Activated naive CD4-positive, alpha-beta T cell treated with anti-CD3 and anti-CD28 coated beads, Interleukin-2, amount 50 U/mL, for 24 hours (primary cell): ENCODE data around the gene SLC4A5.

Source experiments
- H3K27ac Mint-ChIP-seq: one replicate; pipeline ENCODE4 v1.8.0; 2021; ENCODE audit warnings: mild to moderate bottlenecking, mixed read lengths
- H3K27me3 Mint-ChIP-seq: one replicate; pipeline ENCODE4 v1.8.0; 2021; ENCODE audit warnings: mixed read lengths
- H3K36me3 Mint-ChIP-seq: one replicate; pipeline ENCODE4 v1.8.0; 2021; ENCODE audit warnings: mixed read lengths
- H3K4me1 Mint-ChIP-seq: one replicate; pipeline ENCODE4 v1.8.0; 2021; ENCODE audit warnings: mixed read lengths
- H3K4me3 Mint-ChIP-seq: one replicate; pipeline ENCODE4 v1.8.0; 2021; ENCODE audit warnings: mild to moderate bottlenecking, mixed read lengths
- H3K9me3 Mint-ChIP-seq: one replicate; pipeline ENCODE4 v1.8.0; 2021; ENCODE audit warnings: mixed read lengths

Gene SLC4A5

GRCh38 chr2:74333896-74334586, 9.2 kb downstream of the SLC4A5 start:
- no peaks in the 10 kb centered on the region for H3K27me3 Mint-ChIP-seq
- H3K36me3 Mint-ChIP-seq = peaks cover 6% of the 10 kb centered on the region
- no peak overlapping the region for H3K4me3 Mint-ChIP-seq
- H3K4me1 Mint-ChIP-seq = peaks cover 4% of the 10 kb centered on the region
- H3K9me3 Mint-ChIP-seq = no peaks in the 10 kb centered on the region
- H3K27ac Mint-ChIP-seq = no peak overlapping the region

- H3K27me3 Mint-ChIP-seq = no peaks in the 10 kb centered on the region
- H3K9me3 Mint-ChIP-seq = no peaks in the 10 kb centered on the region
- H3K36me3 Mint-ChIP-seq = peaks cover 6% of the 10 kb centered on the region
- H3K4me3 Mint-ChIP-seq = no peak overlapping the region
- H3K4me1 Mint-ChIP-seq = peaks cover 4% of the 10 kb centered on the region
- no peak overlapping the region for H3K27ac Mint-ChIP-seq
Measured at GRCh38 chr2:74333175-74333574, 10.0 kb downstream of the SLC4A5 start.

GRCh38 chr2:74332550-74333174, 10.6 kb downstream of the SLC4A5 start:
- H3K9me3 Mint-ChIP-seq = no peaks in the 10 kb centered on the region
- H3K36me3 Mint-ChIP-seq = peaks cover 4% of the 10 kb centered on the region

GRCh38 chr2:74328573-74328972, 14.6 kb downstream of the SLC4A5 start:
- H3K9me3 Mint-ChIP-seq = no peaks in the 10 kb centered on the region
- H3K4me3 Mint-ChIP-seq = no peak overlapping the region
- H3K27me3 Mint-ChIP-seq = no peaks in the 10 kb centered on the region
- H3K4me1 Mint-ChIP-seq = no peaks in the 10 kb centered on the region
- H3K36me3 Mint-ChIP-seq = peaks cover 4% of the 10 kb centered on the region
- no peak overlapping the region for H3K27ac Mint-ChIP-seq

More at GRCh38 chr2:74332550-74333174, 10.6 kb downstream of the SLC4A5 start:
- Mint-ChIP-seq H3K27me3 (no peaks in the 10 kb centered on the region), H3K27ac (no peak overlapping the region), H3K4me1 (peaks cover 4% of the 10 kb centered on the region), H3K4me3 (no peak overlapping the region)

- no peak overlapping the region for H3K27ac Mint-ChIP-seq
- no peaks in the 10 kb centered on the region for H3K4me1 Mint-ChIP-seq
- H3K27me3 Mint-ChIP-seq = no peaks in the 10 kb centered on the region
- H3K9me3 Mint-ChIP-seq = no peaks in the 10 kb centered on the region
- no peak overlapping the region for H3K4me3 Mint-ChIP-seq
- H3K36me3 Mint-ChIP-seq = peaks cover 4% of the 10 kb centered on the region
Measured at GRCh38 chr2:74328074-74328473, 15.1 kb downstream of the SLC4A5 start.

- H3K27me3 Mint-ChIP-seq = no peaks in the 10 kb centered on the region
- H3K27ac Mint-ChIP-seq = no peak overlapping the region
- H3K4me3 Mint-ChIP-seq = no peak overlapping the region
- H3K36me3 Mint-ChIP-seq = peaks cover 5% of the 10 kb centered on the region
- no peaks in the 10 kb centered on the region for H3K4me1 Mint-ChIP-seq
- H3K9me3 Mint-ChIP-seq = no peaks in the 10 kb centered on the region
Measured at GRCh38 chr2:74327627-74328026, 15.6 kb downstream of the SLC4A5 start.

GRCh38 chr2:74327199-74327598, 16.0 kb downstream of the SLC4A5 start:
- Mint-ChIP-seq H3K36me3 (peaks cover 1% of the 10 kb centered on the region), H3K4me1 (no peaks in the 10 kb centered on the region), H3K4me3 (no peak overlapping the region), H3K27me3 (no peaks in the 10 kb centered on the region), H3K9me3 (no peaks in the 10 kb centered on the region), H3K27ac (no peak overlapping the region)

- no peaks in the 10 kb centered on the region for H3K4me1 Mint-ChIP-seq
- H3K27me3 Mint-ChIP-seq = no peaks in the 10 kb centered on the region
- H3K27ac Mint-ChIP-seq = no peak overlapping the region
- H3K36me3 Mint-ChIP-seq = peaks cover 1% of the 10 kb centered on the region
- no peaks in the 10 kb centered on the region for H3K9me3 Mint-ChIP-seq
- H3K4me3 Mint-ChIP-seq = no peak overlapping the region
Measured at GRCh38 chr2:74325815-74326214, 17.4 kb downstream of the SLC4A5 start.

- Mint-ChIP-seq H3K27ac (no peak overlapping the region), H3K36me3 (peaks cover 10% of the 10 kb centered on the region), H3K27me3 (no peaks in the 10 kb centered on the region), H3K4me1 (no peaks in the 10 kb centered on the region), H3K4me3 (no peak overlapping the region), H3K9me3 (no peaks in the 10 kb centered on the region)
Measured at GRCh38 chr2:74321737-74322136, 21.5 kb downstream of the SLC4A5 start.

GRCh38 chr2:74317701-74318100, 25.5 kb downstream of the SLC4A5 start:
- Mint-ChIP-seq H3K9me3 (no peaks in the 10 kb centered on the region), H3K27ac (no peak overlapping the region), H3K36me3 (peaks cover 17% of the 10 kb centered on the region), H3K27me3 (no peaks in the 10 kb centered on the region), H3K4me3 (no peak overlapping the region), H3K4me1 (no peaks in the 10 kb centered on the region)

GRCh38 chr2:74316627-74317295, 26.5 kb downstream of the SLC4A5 start:
- Mint-ChIP-seq H3K27ac (no peak overlapping the region), H3K4me3 (no peak overlapping the region), H3K4me1 (no peaks in the 10 kb centered on the region), H3K36me3 (peaks cover 19% of the 10 kb centered on the region), H3K27me3 (no peaks in the 10 kb centered on the region), H3K9me3 (no peaks in the 10 kb centered on the region)

GRCh38 chr2:74314107-74314506, 29.1 kb downstream of the SLC4A5 start:
- no peak overlapping the region for H3K4me3 Mint-ChIP-seq
- no peak overlapping the region for H3K27ac Mint-ChIP-seq
- no peaks in the 10 kb centered on the region for H3K9me3 Mint-ChIP-seq
- peaks cover 22% of the 10 kb centered on the region for H3K36me3 Mint-ChIP-seq
- H3K27me3 Mint-ChIP-seq = no peaks in the 10 kb centered on the region
- no peaks in the 10 kb centered on the region for H3K4me1 Mint-ChIP-seq

GRCh38 chr2:74313497-74313896, 29.7 kb downstream of the SLC4A5 start:
- Mint-ChIP-seq H3K4me1 (no peaks in the 10 kb centered on the region), H3K36me3 (peaks cover 23% of the 10 kb centered on the region), H3K27ac (no peak overlapping the region), H3K4me3 (no peak overlapping the region), H3K27me3 (no peaks in the 10 kb centered on the region), H3K9me3 (no peaks in the 10 kb centered on the region)

- H3K27ac Mint-ChIP-seq = no peak overlapping the region
- no peaks in the 10 kb centered on the region for H3K4me1 Mint-ChIP-seq
- no peaks in the 10 kb centered on the region for H3K9me3 Mint-ChIP-seq
- H3K27me3 Mint-ChIP-seq = no peaks in the 10 kb centered on the region
- no peak overlapping the region for H3K4me3 Mint-ChIP-seq
- H3K36me3 Mint-ChIP-seq = peaks cover 23% of the 10 kb centered on the region
Measured at GRCh38 chr2:74312913-74313312, 30.3 kb downstream of the SLC4A5 start.

GRCh38 chr2:74307720-74308119, 35.5 kb downstream of the SLC4A5 start:
- Mint-ChIP-seq H3K4me1 (no peaks in the 10 kb centered on the region), H3K4me3 (no peak overlapping the region), H3K27me3 (no peaks in the 10 kb centered on the region), H3K9me3 (no peaks in the 10 kb centered on the region), H3K27ac (no peak overlapping the region), H3K36me3 (peaks cover 17% of the 10 kb centered on the region)
